Effector CD8-positive, alpha-beta T cell (primary cell): ENCODE results near the gene CCDC187.
"Not testable (repeated sequence)": the region's sequence is repeated elsewhere in the genome, so short reads cannot be mapped to it uniquely, and the experiment has no call there.

Experiments
- DNase-seq: peaks from one replicate; lab custom pipeline; 2025; lab: John Stamatoyannopoulos, UW

The CCDC187 gene

DNA sequence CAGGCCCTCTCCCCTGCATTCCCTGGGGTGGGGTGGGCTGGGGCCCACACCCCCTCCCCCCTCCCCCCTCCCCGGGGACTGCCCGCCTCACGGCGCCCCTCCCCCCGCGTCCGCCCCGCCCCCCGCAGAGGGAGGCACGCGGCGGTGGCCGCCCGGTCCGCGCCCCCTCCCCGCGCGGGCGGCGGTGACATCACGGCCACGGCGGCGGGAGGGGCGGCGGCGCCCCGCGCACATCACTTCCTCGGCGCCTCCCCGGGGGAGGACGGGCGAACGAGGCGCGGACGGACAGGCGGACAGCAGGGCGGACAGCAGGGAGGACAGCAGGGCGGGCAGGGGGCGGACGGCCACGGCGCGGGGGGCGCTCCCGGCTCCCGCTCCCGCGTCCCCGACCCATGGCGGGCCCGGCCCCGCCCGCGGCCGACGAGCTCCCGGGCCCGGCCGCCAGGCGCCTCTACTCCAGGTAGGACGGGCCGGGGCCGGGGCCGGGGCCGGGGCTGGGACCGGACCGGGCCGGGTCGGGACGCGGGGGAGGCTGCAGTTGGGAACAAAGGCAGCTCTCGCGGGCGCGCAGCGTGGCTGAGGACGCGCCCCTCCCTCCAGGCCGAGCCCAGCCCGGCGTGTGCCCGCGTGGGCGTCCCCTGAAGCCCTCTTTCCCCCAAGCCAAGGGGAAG, 23.5 kb upstream of the CCDC187 start, which contains the start of gene GPSM1:
Gene GPSM1 (plus strand): TSS at position 236 of the 671 bp plus-strand sequence. CDS start 157 bp downstream, at position 393.
- no peak for DNase-seq

DNA sequence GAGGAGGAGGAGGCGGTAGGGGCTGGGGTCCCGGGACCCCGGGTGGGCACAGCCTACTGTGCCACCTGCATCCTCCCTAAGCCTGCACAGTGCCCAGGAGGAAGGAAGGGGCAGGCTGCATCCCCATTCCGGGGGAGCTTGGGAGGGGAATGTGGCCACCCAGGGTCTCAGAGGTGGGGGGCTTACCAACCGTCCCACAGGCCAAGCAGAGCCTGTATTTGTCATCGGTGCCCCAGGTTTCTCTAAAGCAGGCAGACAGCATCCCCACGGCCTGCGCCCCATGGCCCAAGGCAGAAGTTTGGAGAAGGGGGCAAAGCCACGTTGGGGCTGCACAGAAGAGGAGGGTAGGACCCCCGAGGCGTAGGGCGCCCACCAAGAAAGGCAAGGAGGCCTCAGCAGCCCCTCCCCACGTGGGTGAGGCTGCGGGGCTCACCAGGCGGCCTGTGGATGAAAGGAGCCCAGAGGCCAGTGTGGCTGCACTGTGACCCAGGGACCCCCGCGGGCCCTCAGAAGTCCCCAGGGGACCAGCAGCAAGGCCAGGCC, 22.9 kb upstream of the CCDC187 start:
- DNase-seq = no peak

DNA sequence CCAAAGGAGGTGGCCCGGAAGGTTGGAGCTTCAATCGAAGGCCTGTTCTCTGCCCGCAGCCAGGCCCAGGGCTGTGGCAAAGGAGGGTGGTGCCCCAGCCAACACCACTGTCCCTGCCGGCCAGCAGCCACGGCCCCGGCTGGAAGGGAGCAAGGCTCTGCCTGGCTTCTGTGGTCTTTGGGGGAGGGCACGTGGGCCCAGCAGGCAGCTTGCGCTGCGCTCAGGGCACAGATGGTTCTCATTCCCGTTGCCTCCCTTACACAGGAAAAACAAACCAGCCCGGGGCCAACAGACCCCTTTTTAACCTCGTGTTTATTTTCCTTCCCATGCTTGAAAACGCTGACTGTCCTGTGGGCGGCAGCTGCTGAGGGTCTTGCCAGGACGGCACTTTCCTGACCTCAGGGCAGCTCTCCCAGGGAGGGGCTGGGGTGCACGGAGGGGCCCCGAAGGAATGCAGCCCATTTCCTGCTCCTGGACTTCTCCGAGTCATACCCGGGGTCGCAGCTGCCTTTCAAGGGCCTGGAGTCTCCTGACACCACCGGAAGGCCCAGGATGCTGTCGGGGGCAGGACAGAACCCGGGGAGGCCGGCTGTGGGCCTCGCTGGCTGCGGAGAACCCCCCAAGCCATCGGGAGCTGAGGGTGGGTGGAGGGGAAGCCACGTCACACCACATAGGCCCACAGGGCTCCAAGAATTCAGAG, 22.3 kb upstream of the CCDC187 start:
- DNase-seq = no peak

DNA sequence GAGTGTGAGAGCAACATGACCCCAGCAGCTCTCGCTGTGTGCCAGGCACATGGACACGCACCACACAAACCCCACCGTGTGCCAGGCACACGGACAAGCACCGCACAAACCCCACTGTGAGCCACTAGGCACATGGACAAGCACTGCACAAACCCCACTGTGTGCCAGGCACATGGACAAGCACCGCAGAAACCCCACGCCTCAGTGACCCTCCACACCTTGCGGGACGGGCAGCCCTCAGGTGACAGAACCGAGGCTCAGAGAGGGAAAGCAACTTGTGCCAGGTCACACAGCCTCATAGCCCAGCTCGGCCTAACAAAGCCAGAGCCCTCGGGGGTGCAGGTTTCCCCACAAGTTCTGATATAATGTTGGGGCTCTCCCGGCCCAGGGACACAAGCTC, 21.5 kb upstream of the CCDC187 start:
- no peak for DNase-seq

DNA sequence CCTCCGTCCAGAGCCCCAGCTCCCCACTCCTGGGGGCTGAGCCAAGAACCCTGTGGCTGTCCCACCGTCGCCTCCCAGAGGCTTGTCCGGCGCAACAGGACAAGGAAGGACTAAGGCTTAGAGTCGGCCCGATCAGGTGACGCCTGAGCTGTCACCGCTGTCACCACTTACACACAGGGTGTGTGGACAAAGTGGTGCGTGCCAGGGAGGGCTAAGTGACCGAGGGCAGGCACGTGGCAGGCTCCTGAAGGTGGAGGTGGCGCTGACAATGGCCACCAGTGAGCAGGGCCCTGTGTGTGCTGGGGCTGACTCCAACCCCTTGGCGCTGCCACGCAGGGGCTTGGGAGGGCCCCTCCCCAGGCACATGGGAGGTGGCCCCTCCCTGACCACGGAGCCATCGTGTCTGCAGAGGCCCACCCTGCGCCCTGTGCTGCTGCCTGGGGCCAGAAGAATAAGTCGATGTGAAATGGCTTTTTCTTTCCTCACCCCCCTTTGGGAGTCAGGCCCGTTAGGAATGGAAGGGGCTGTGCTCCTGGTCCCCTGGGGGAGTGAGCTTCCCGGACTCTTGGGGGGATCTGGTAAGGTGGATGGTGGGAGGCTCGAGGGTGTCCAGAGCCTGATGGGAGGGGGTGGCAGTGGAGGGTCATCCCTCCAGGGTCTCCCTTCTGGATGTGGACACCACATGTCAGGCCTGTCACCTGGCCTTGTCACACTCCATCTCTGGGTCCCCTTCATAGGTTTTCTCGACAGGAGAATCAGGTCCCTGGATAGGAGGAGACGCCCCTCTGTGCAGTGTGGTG, 20.8 kb upstream of the CCDC187 start:
- DNase-seq = no peak

DNA sequence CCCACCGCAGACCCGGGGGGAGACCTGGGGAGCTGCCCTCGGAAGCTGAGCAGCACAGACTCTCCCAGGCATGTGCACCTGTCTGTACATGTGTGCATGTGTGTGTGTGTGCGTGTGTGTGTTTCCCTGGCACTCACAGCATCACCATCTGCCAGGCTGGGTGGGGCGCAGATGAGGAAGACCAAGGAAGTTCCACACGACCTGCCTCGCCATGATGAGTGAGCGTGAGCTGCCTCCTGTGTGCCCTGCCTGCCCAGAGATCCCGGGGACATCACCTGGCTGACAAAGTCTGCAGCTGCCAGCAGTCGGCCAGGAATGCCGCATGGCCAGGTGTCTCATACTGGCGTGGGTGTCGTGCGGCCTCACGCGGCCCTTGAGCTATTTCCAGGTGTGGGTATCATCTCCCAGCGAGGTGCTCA, 19.5 kb upstream of the CCDC187 start:
- no peak for DNase-seq

DNA sequence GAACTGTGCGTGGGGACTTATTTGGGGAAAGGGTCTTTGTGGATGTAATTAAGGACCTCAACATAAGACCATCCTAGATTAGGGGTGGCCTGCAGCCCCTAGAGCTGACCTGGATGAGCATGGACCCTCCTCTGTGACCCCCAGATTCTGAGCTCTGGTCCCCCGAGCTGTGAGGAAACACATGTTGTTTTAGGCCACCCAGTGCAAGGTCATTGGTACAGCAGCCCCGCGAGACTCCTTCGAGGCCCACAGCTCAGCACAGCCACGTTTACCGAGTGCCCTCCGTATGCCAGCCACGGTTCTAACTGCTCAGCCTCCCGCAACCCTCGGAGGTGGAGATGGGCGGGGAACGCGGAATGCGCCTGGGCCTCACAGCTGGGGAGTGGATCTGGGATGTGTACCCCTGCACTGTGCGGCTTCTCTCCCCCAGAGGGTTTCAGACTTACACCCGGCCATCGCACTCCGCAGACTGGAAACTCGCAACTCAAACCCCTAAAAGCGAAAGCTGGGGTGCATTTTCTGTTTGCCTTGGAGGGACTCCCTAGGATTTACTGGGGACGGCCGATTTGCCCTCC, 18.9 kb upstream of the CCDC187 start:
- no peak for DNase-seq

DNA sequence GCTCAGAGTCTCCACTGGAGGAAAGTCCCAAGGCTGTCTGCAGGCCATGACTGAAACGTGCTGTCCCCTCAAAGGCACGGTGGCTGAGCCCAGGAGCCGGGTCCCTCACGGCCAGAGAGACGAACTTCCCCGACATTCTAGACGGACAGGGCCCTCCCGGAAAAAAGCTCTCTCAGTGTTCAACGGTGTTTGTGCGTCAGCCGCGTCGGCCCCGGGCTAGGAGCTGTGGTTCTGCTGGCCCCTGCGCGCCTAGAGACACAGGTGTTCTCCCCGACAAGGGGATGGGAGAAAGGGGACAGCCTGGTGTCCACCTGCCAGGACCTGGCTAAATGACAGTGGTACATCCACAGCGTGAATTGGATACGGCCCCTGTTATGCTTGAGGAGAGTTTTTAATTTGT, 17.7 kb upstream of the CCDC187 start:
- DNase-seq = no peak

DNA sequence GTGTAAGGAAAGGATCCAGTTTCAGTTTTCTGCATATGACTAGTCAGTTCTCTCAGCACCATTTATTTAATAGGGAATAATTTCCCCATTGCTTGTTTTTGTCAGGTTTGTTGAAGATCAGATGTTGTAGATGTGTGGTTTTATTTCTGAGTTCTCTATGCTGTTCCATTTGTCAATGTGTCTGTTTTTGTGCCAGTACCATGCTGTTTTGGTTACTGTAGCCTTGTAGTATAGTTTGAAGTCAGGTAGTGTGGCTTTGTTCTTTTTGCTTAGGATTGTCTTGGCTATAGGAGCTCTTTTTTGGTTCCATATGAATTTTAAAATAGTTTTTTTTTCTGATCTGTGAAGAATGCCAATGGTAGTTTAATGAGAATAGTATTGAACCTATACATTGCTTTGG, 17.1 kb upstream of the CCDC187 start:
- not testable (repeated sequence) for DNase-seq

DNA sequence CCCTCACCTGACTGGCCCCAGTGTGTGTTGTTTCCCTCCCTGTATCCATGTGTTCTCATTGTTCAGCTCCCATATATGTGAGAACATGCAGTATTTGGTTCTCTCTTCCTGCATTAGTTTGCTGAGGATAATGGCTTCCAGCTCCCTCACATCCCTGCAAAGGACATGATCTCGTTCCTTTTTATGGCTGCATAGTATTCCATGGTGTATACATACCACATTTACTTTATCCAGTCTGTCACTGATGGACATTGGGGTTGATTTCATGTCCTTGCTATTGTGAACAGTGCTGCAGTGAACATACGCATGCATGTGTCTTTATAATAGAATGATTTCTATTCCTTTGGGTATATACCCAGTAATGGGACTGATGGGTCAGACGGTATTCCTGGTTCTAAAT, 16.1 kb upstream of the CCDC187 start:
- DNase-seq = not testable (repeated sequence)

DNA sequence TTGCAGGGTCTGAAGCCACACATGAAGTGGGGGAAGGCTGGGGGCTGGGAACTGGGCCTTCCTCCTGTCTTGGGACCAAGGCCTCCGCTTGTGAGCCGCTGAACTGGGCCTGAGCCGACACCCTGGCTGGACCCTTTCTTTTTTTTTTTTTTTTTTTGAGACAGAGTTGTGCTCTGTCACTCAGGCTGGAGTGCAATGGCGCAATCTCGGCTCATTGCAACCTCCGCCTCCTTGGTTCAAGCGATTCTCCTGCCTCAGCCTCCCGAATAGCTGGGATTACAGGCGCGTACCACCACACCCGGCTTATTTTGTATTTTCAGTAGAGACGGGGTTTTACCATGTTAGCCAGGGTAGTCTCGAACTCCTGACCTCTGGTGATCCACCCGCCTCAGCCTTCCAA, 15.3 kb upstream of the CCDC187 start:
- DNase-seq = not testable (repeated sequence)

DNA sequence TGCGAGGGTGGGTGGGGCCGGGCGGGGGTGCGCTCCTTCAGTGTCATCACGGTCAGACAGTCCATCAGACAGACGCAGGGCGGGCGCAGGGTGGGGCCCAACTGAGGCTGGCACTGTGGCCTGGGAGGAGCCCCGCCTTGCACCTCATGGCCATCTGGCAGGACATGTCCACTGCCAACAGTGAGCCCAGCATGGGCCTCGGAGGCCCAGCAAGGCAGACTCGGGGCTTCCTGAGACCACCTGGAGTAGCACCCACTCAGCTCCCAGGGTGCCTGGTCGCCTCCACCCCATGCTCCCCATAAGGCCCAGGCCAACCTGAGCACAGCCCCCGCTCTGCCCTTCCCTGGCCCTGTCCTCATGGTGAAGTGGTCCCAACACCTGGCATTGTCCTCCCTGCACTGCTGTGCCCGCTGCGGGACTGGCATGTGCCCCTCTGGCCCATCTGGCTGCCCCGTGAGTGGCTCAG, 14.9 kb upstream of the CCDC187 start:
- no peak for DNase-seq

DNA sequence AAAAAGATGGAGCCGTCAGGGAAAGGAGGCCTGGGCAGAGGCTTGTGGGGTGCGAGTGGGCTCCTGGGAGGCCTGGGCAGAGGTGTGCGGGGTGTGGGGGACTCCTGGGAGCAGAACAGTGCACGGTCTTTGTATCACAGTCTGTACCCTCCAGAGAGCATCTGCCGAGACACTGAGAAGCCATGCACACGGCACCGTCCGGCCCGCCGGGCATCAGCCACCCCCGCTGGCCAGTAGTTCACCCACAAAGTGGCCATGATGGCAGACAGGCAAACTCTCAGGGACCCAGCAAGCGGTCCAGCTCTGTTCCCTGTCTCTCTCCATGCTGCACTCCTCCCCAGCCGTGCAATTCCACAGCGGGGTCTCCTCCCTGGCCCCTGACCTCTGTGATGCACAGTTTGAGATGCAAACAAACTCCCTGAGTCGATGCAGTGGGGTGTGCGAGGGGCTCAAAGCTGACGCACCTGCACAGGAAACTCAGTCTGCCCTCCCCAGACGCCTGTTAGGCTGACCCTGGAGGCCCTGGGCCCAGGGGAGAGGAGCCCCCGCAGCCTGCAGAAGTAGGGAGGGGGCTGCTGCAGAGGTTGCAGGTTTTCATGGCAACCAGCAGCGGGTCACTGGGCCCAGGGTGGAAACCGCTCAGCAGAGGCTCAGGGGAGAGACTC, 14.3 kb upstream of the CCDC187 start:
- DNase-seq = no peak

DNA sequence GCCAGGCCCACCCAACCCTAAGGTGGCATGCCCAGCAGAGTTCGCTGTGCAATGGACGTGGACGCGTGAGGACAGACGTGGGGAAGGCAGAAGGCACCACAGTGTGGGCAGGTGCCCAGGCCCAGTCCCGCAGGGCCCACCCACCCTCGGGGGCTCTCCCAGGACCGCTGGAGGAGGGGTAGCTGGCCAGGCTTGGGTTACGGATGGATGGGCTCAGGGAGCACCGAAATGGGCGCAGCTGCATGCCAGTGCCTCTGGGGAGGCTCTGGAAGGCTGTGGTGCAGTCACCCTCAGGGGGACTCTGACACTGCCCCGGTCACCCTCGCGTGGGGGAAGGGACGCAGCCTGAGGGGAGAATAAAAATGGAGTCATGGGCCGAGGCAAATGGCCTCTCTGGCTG, 13.8 kb upstream of the CCDC187 start:
- DNase-seq = no peak

DNA sequence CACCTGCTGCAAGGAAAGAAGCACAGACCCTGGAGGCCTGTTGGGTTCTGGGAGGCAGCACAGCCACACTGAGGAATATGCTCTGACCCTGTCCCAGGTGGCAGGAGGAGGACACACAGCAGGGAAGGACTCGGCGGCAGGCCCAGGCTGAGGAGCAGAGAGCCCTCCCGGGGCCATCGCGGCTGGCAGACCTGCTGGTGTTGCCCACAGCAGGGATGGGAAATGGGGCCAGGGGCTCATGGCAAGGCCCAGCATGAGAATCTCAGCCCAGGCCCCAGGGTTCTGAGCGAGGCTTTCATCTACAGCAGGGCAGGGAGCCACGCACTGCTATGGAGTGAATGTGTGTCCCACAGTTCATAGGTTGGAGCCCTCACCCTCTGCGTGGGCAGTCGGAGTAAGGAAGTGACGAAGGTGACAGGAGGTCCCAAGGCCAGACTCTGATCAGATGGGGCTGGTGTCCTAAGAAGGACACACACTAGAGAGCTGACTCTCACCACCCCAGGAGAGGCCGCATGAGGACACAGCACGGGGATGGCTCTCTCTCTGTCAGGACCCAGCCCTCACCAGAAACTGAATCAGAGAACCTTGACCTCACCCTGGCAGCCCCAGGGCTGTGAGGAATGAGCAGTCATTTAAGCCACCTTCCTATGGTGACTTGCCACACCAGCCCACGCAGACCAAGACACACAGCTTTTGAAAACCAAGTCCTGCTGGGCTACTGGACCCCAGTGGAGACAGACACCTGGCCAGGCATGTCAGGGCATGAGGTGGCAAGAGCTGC, 13.2 kb upstream of the CCDC187 start:
- no peak for DNase-seq

DNA sequence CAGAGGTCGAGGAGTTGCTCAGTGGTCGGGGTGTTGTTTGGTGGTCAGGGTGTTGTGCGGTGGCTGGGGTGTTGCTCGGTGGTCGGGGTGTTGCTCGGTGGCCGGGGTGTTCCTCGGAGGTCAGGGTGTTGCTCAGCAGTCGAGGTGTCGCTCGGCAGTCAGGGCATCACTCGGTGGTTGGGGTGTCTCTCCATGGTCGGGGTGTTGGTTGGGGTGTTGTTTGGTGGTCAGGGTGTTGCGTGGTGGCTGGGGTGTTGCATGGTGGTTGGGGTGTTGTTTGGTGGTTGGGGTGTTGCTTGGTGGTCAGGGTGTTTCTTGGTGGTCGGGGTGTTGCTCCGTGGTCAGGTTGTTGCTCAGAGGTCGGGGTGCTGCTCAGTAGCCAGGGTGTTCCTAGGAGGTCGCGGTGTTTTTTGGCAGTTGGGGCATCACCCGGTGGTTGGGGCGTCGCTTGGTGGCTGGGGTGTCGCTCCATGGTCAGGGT, 12.4 kb upstream of the CCDC187 start:
- DNase-seq = no peak

DNA sequence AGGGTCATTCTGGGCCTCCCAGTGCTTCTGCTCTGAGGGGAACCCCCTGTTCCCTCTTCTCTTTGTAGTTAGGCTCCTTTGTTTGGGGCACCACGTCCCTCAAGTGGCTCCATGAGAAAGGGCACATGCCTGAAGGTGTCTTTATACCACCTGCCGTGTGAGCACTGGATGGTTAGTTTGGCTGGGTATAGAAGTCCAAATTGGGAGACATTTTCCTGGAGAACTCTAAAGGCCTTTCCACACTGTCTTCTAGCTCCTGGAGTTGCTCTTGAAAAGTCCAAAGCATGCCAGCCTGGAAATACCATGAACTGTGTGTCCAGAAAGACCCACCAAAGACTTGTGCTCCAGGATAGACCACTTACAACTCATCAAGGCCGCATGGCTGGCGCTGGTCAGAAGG, 11.1 kb upstream of the CCDC187 start:
- no peak for DNase-seq

DNA sequence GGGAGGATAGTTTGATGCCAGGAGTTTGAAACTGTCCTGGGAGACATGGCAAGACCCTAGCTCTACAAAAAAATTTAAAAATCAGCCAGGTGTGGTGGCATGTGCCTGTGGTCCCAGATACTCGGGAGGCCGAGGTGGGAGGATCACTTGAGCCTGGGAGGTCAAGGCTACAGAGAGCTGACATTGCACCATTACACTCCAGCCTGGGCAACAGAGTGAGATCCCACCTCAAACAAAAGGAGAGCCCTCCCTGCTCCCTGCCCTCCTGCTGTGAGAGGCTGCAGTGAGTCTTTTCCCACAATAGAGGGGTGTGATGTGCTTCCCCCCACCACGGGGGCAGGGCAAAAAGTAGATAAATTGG, 10.1 kb upstream of the CCDC187 start:
- DNase-seq = no peak

DNA sequence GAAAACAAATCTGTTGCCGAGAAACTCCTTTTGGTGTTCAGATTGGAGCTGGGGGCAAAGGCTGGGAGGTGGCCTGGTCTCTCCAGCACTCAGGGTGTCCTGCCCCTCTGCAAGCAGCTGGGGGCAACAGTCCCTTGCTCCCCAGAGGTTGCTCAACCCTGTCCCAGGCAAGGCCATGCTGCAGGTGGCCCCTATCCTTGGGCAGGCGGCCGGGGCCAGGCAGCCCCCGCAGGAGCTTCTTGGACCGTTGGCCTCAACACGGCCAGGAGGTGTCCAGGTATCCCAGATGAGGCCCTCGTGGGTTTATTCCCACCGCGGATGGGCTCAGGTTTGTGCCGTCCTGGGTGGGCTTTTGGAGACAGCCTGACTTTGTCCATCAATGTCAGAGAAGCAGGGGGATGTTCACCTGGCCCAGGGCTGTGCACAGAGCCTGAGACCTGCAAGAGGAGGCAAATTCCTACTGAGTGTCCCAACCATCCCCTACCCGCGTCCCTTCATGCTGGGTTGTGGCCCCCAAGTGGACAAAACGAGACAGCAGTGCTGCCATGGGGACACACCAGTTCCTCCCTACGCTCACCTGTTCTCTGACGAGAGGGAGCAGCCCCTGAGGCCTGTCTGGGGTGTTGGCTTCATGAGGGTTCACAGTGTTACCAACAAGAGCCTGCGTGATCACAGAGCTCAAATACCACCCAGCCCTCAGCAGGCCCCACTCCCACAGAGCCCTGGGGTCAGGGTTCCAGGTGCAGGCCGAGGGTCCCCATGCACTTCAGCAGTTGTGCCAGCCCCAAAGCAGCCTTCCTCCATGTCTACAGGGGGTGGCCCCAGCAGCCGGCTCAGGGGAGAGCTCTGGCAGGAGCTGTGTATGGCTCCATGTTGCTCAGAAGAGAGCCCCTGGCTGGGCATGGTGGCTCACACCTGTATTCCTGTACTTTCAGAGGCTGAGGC, 9.5 kb upstream of the CCDC187 start:
- no peak for DNase-seq
